ENCODE measurements around the gene NRP2. TPM values are rescaled to one million over a fixed set of nuclear protein-coding genes. Genes with fewer than 3 reads are reported as not detected.

Gene NRP2
- polyA plus RNA-seq, 4 donors: 59.2 to 105 (median 74.0) TPM

GRCh38 chr2:205748639-205749038, 66.3 kb downstream of the NRP2 start:
- no peak for DNase-seq (ENCODE audit: low read depth in 4 of 4, low spot score in 3 of 4)

- DNase-seq (ENCODE audit: low read depth in 4 of 4, low spot score in 3 of 4): no peak
Observed at GRCh38 chr2:205749078-205749477, 66.8 kb downstream of the NRP2 start.

- DNase-seq (ENCODE audit: low read depth in 4 of 4, low spot score in 3 of 4): no peak
Observed at GRCh38 chr2:205750797-205751196, 68.5 kb downstream of the NRP2 start.

GRCh38 chr2:205751569-205752031, 69.3 kb downstream of the NRP2 start:
- no peak for DNase-seq (ENCODE audit: low read depth in 4 of 4, low spot score in 3 of 4)

- DNase-seq (ENCODE audit: low read depth in 4 of 4, low spot score in 3 of 4): no peak
Observed at GRCh38 chr2:205752296-205752820, 70.1 kb downstream of the NRP2 start.

GRCh38 chr2:205752924-205753323, 70.6 kb downstream of the NRP2 start:
- DNase-seq (ENCODE audit: low read depth in 4 of 4, low spot score in 3 of 4): no peak

GRCh38 chr2:205754285-205754923, 72.1 kb downstream of the NRP2 start:
- DNase-seq (ENCODE audit: low read depth in 4 of 4, low spot score in 3 of 4): no peak

GRCh38 chr2:205754924-205755321, 72.6 kb downstream of the NRP2 start:
- no peak for DNase-seq (ENCODE audit: low read depth in 4 of 4, low spot score in 3 of 4)

GRCh38 chr2:205755923-205756322, 73.6 kb downstream of the NRP2 start:
- no peak for DNase-seq (ENCODE audit: low read depth in 4 of 4, low spot score in 3 of 4)

- DNase-seq (ENCODE audit: low read depth in 4 of 4, low spot score in 3 of 4): no peak
Observed at GRCh38 chr2:205757271-205757670, 75.0 kb downstream of the NRP2 start.

GRCh38 chr2:205758051-205758450, 75.8 kb downstream of the NRP2 start:
- no peak for DNase-seq (ENCODE audit: low read depth in 4 of 4, low spot score in 3 of 4)

- no peak for DNase-seq (ENCODE audit: low read depth in 4 of 4, low spot score in 3 of 4)
Observed at GRCh38 chr2:205758500-205758899, 76.2 kb downstream of the NRP2 start.

GRCh38 chr2:205759257-205759656, 77.0 kb downstream of the NRP2 start:
- DNase-seq (ENCODE audit: low read depth in 4 of 4, low spot score in 3 of 4): peak in 2 of 4 donors; percentile 51 to 60

GRCh38 chr2:205759732-205760131, 77.4 kb downstream of the NRP2 start:
- DNase-seq (ENCODE audit: low read depth in 4 of 4, low spot score in 3 of 4): no peak

GRCh38 chr2:205760157-205760556, 77.9 kb downstream of the NRP2 start:
- no peak for DNase-seq (ENCODE audit: low read depth in 4 of 4, low spot score in 3 of 4)

- no peak for DNase-seq (ENCODE audit: low read depth in 4 of 4, low spot score in 3 of 4)
Observed at GRCh38 chr2:205761421-205761820, 79.1 kb downstream of the NRP2 start.

- no peak for DNase-seq (ENCODE audit: low read depth in 4 of 4, low spot score in 3 of 4)
Observed at GRCh38 chr2:205762881-205763280, 80.6 kb downstream of the NRP2 start.

GRCh38 chr2:205763708-205764211, 81.5 kb downstream of the NRP2 start:
- DNase-seq (ENCODE audit: low read depth in 4 of 4, low spot score in 3 of 4): no peak

- DNase-seq (ENCODE audit: low read depth in 4 of 4, low spot score in 3 of 4): no peak
Observed at GRCh38 chr2:205764270-205764746, 82.0 kb downstream of the NRP2 start.

- DNase-seq (ENCODE audit: low read depth in 4 of 4, low spot score in 3 of 4): no peak
Observed at GRCh38 chr2:205765151-205765550, 82.8 kb downstream of the NRP2 start.

- peak in 3 of 4 donors; percentile 55 to 72 (median 70) for DNase-seq (ENCODE audit: low read depth in 4 of 4, low spot score in 3 of 4)
Observed at GRCh38 chr2:205766779-205767359, 84.6 kb downstream of the NRP2 start.

- no peak for DNase-seq (ENCODE audit: low read depth in 4 of 4, low spot score in 3 of 4)
Observed at GRCh38 chr2:205767617-205768016, 85.3 kb downstream of the NRP2 start.
